DND-41 (cell line): Measurements from ENCODE around the gene GGN.

Source experiments
- ATAC-seq: fragments of 200-7000 bp; cut with Tn5 transposase; 3 replicates; pipeline ENCODE4 v1.9.1; 2021; ENCODE audit warnings: low read depth; ENCODE audit not compliant: insufficient read depth
- DNase-seq: peaks from one replicate; pipeline ENCODE4 v3.0.0-alpha.2; 2020
- H2AFZ ChIP-seq: 2 replicates; pipeline ENCODE4 v1.6.0; 2012; ENCODE audit warnings: low read depth, low read length
- H3K27ac ChIP-seq: 2 replicates; pipeline ENCODE4 v1.5.1; 2012; ENCODE audit warnings: low read length, inconsistent platforms
- H3K27me3 ChIP-seq: fragments of 200-600 bp; sonication (generic); 2 replicates; pipeline ENCODE4 v1.6.0; 2012; ENCODE audit warnings: low read length, mild to moderate bottlenecking, inconsistent platforms; ENCODE audit not compliant: insufficient read depth, poor library complexity
- H3K36me3 ChIP-seq: 2 replicates; pipeline ENCODE4 v1.5.1; 2012; ENCODE audit warnings: low read length, inconsistent platforms; ENCODE audit not compliant: insufficient read depth
- H3K4me1 ChIP-seq: 2 replicates; pipeline ENCODE4 v1.5.1; 2012; ENCODE audit warnings: mild to moderate bottlenecking, low read length; ENCODE audit not compliant: insufficient read depth
- H3K4me2 ChIP-seq: 2 replicates; pipeline ENCODE4 v1.6.0; 2012; ENCODE audit warnings: mild to moderate bottlenecking, moderate library complexity, low read length, inconsistent platforms; ENCODE audit not compliant: insufficient read depth
- H3K4me3 ChIP-seq, 2 experiments: fragments of 200-600 bp in 1 of 2; shearing (Covaris generic) in 1 of 2; 2 replicates each; pipeline ENCODE4 v1.5.1; 2012 to 2016; ENCODE audit warnings: inconsistent platforms in 2 of 2, low read length in 2 of 2, mild to moderate bottlenecking in 2 of 2, low read depth in 1 of 2, moderate library complexity in 1 of 2
- H3K79me2 ChIP-seq: 2 replicates; pipeline ENCODE4 v1.6.0; 2012; ENCODE audit warnings: low read length, inconsistent platforms; ENCODE audit not compliant: insufficient read depth
- H3K9ac ChIP-seq: 2 replicates; pipeline ENCODE4 v1.6.0; 2012; ENCODE audit warnings: low read depth, mild to moderate bottlenecking, inconsistent platforms, low read length, moderate library complexity
- H3K9me3 ChIP-seq: 2 replicates; pipeline ENCODE4 v1.5.1; 2012; ENCODE audit warnings: low read length, moderate library complexity, mild to moderate bottlenecking, inconsistent platforms; ENCODE audit not compliant: insufficient read depth, severe bottlenecking
- H4K20me1 ChIP-seq: 2 replicates; pipeline ENCODE4 v1.6.0; 2012; ENCODE audit warnings: low read length; ENCODE audit not compliant: insufficient read depth
- EZH2 ChIP-seq: IDR thresholded peaks from 3 replicates; pipeline ENCODE4 v1.6.1; 2012; ENCODE audit warnings: borderline replicate concordance, low read depth, mild to moderate bottlenecking, moderate library complexity, low read length, inconsistent platforms; ENCODE audit not compliant: severe bottlenecking
- TF ChIP-seq, protein P1 (sequence below): IDR thresholded peaks from 2 replicates; pipeline ENCODE4 v1.5.1; 2012; ENCODE audit warnings: borderline replicate concordance, low read length, moderate library complexity, mild to moderate bottlenecking; ENCODE audit not compliant: poor library complexity, severe bottlenecking; ENCODE audit errors: extremely low read depth

The GGN gene

GRCh38 chr19:38417544-38418506 lies 30.0 kb upstream of the GGN start:
- no peak overlapping the region for H2AFZ ChIP-seq
- no peak for ATAC-seq

DNA sequence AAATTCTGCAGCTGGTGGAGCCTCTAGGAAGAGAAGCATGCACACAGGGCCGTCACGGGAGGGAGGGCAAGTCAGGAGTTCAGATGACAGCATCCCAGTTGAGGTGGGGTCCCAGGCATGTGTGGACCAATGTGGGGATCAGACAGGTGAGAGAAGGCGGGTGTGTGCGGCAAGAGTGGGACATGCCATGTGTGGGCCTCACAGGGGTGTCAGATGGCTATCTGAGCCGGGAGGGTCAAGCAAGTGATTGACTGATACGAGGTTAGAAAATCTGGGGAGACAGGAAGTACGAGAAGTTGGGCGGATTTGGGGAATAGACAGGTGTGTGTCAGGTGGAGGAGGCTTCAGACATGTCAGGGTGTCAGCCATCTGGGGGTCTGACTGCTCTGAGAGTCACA lies 29.3 kb upstream of the GGN start:
- no peak for TF ChIP-seq EZH2
- TF ChIP-seq, protein P1, sequence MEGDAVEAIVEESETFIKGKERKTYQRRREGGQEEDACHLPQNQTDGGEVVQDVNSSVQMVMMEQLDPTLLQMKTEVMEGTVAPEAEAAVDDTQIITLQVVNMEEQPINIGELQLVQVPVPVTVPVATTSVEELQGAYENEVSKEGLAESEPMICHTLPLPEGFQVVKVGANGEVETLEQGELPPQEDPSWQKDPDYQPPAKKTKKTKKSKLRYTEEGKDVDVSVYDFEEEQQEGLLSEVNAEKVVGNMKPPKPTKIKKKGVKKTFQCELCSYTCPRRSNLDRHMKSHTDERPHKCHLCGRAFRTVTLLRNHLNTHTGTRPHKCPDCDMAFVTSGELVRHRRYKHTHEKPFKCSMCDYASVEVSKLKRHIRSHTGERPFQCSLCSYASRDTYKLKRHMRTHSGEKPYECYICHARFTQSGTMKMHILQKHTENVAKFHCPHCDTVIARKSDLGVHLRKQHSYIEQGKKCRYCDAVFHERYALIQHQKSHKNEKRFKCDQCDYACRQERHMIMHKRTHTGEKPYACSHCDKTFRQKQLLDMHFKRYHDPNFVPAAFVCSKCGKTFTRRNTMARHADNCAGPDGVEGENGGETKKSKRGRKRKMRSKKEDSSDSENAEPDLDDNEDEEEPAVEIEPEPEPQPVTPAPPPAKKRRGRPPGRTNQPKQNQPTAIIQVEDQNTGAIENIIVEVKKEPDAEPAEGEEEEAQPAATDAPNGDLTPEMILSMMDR: no peak
- Histone ChIP-seq H3K27me3 (no peaks in the 10 kb centered on the region), H3K4me1 (no peaks in the 10 kb centered on the region), H3K9ac (no peak overlapping the region), H3K79me2 (no peaks in the 10 kb centered on the region), H2AFZ (no peak overlapping the region), H4K20me1 (peaks cover 3% of the 10 kb centered on the region; the same call in 1 of the 2 replicates), H3K4me2 (no peak overlapping the region), H3K4me3 (no peak overlapping the region), H3K9me3 (no peaks in the 10 kb centered on the region), H3K36me3 (no peaks in the 10 kb centered on the region), H3K27ac (no peak overlapping the region)
- ATAC-seq (no peak), DNase-seq (no peak)

More at GRCh38 chr19:38417544-38418506, 30.0 kb upstream of the GGN start:
- H3K4me1 ChIP-seq: no peaks in the 10 kb centered on the region
- H3K4me3 ChIP-seq: no peak overlapping the region
- peaks cover 3% of the 10 kb centered on the region for H4K20me1 ChIP-seq
- H3K27me3 ChIP-seq: no peaks in the 10 kb centered on the region
- H3K27ac ChIP-seq: no peak overlapping the region
- no peak overlapping the region for H3K4me2 ChIP-seq
- H3K9me3 ChIP-seq: no peaks in the 10 kb centered on the region
- H3K36me3 ChIP-seq: no peaks in the 10 kb centered on the region
- H3K79me2 ChIP-seq: no peaks in the 10 kb centered on the region
- no peak overlapping the region for H3K9ac ChIP-seq
- DNase-seq: no peak
- TF ChIP-seq, protein P1: no peak
- TF ChIP-seq EZH2: no peak

GRCh38 chr19:38413416-38413815 lies 25.6 kb upstream of the GGN start:
- Histone ChIP-seq H3K4me3 (no peak overlapping the region), H3K9me3 (no peaks in the 10 kb centered on the region), H4K20me1 (peaks cover 3% of the 10 kb centered on the region; the same call in 1 of the 2 replicates), H3K79me2 (no peaks in the 10 kb centered on the region), H3K9ac (no peak overlapping the region), H3K27me3 (no peaks in the 10 kb centered on the region), H3K36me3 (no peaks in the 10 kb centered on the region), H3K27ac (no peak overlapping the region), H2AFZ (no peak overlapping the region), H3K4me1 (no peaks in the 10 kb centered on the region), H3K4me2 (no peak overlapping the region)
- TF ChIP-seq, protein P1: no peak
- TF ChIP-seq EZH2: no peak
- ATAC-seq: no peak
- DNase-seq: no peak
